Measurements from ENCODE around the gene PIK3R3.

Gene PIK3R3

GRCh38 chr1:46021046-46021996 is 111.1 kb downstream of the PIK3R3 start:
- DNase-seq (ENCODE audit: low read depth), result no peak

GRCh38 chr1:46020010-46020409 is 112.4 kb downstream of the PIK3R3 start:
- no peak for DNase-seq (ENCODE audit: low read depth)

GRCh38 chr1:46019348-46019747 is 113.1 kb downstream of the PIK3R3 start:
- no peak for DNase-seq (ENCODE audit: low read depth)

GRCh38 chr1:46017876-46018503 is 114.4 kb downstream of the PIK3R3 start:
- no peak for DNase-seq (ENCODE audit: low read depth)

GRCh38 chr1:46013581-46013980 is 118.8 kb downstream of the PIK3R3 start:
- no peak for DNase-seq (ENCODE audit: low read depth)

- DNase-seq (ENCODE audit: low read depth), result no peak
Measured at GRCh38 chr1:46012236-46012635, 120.2 kb downstream of the PIK3R3 start.

GRCh38 chr1:46011121-46011695 is 121.2 kb downstream of the PIK3R3 start:
- no peak for DNase-seq (ENCODE audit: low read depth)

GRCh38 chr1:46010611-46011010 is 121.8 kb downstream of the PIK3R3 start:
- no peak for DNase-seq (ENCODE audit: low read depth)

GRCh38 chr1:46008585-46008984 is 123.8 kb downstream of the PIK3R3 start:
- no peak for DNase-seq (ENCODE audit: low read depth)

GRCh38 chr1:46005594-46005993 is 126.8 kb downstream of the PIK3R3 start:
- no peak for DNase-seq (ENCODE audit: low read depth)

- no peak for DNase-seq (ENCODE audit: low read depth)
Measured at GRCh38 chr1:46004492-46004891, 127.9 kb downstream of the PIK3R3 start.

GRCh38 chr1:46003315-46003714 is 129.1 kb downstream of the PIK3R3 start:
- no peak for DNase-seq (ENCODE audit: low read depth)

GRCh38 chr1:46002551-46003150 is 129.8 kb downstream of the PIK3R3 start:
- no peak for DNase-seq (ENCODE audit: low read depth)

GRCh38 chr1:46001081-46001785 is 131.2 kb downstream of the PIK3R3 start:
- no peak for DNase-seq (ENCODE audit: low read depth)

GRCh38 chr1:45999507-45999906 is 132.9 kb downstream of the PIK3R3 start:
- no peak for DNase-seq (ENCODE audit: low read depth)

- DNase-seq (ENCODE audit: low read depth), result no peak
Measured at GRCh38 chr1:45998020-45998617, 134.3 kb downstream of the PIK3R3 start.

- DNase-seq (ENCODE audit: low read depth), result no peak
Measured at GRCh38 chr1:45995298-45995697, 137.1 kb downstream of the PIK3R3 start.

- DNase-seq (ENCODE audit: low read depth), result no peak
Measured at GRCh38 chr1:45994423-45994822, 138.0 kb downstream of the PIK3R3 start.
